Gastroesophageal sphincter (tissue), 4 donors: ENCODE measurements around the gene NACA. TPM values are rescaled to one million over a fixed set of nuclear protein-coding genes. Genes with fewer than 3 reads are reported as not detected.
"Not testable (repeated sequence)": the region's sequence is repeated elsewhere in the genome, so short reads cannot be mapped to it uniquely, and the experiment has no call there.

Experiments
- ATAC-seq: fragments of 150-250 bp; one replicate; pipeline ENCODE4 v1.9.1; 2016; ENCODE audit warnings: mild to moderate bottlenecking, moderate library complexity
- H3K27ac ChIP-seq, 4 donors: fragments of 200-600 bp; sonication (generic) in 3 of 4; 1 replicate in 3 of 4; 2 replicates in 1 of 4; pipeline ENCODE4 v1.5.1; 2016 to 2019
- H3K27me3 ChIP-seq: fragments of 200-600 bp; sonication (generic); one replicate; pipeline ENCODE4 v1.5.1; 2019
- H3K36me3 ChIP-seq, 2 donors: fragments of 200-600 bp; sonication (generic); one replicate each; pipeline ENCODE4 v1.5.1; 2019; ENCODE audit warnings: control low read depth in 1 of 2
- H3K4me1 ChIP-seq, 3 donors: fragments of 200-600 bp; sonication (generic); 1 replicate in 2 of 3; 2 replicates in 1 of 3; pipeline ENCODE4 v1.5.1; 2016 to 2019; ENCODE audit warnings: control low read depth in 2 of 3
- H3K4me3 ChIP-seq, 2 donors: fragments of 200-600 bp; sonication (generic); one replicate each; pipeline ENCODE4 v1.5.1; 2019; ENCODE audit warnings: mild to moderate bottlenecking in 1 of 2, moderate library complexity in 1 of 2
- H3K9me3 ChIP-seq, 3 donors: fragments of 200-600 bp; sonication (generic); one replicate each; pipeline ENCODE4 v1.5.1; 2017 to 2019; ENCODE audit warnings: control low read depth in 2 of 3
- EP300 ChIP-seq: sonication (generic); formaldehyde crosslinking; IDR thresholded peaks from one replicate; pipeline ENCODE4 v1.6.1; 2017; ENCODE audit warnings: antibody characterized with exemption, mild to moderate bottlenecking
- POLR2A ChIP-seq, 2 donors: fragments of 450-650 bp; IDR thresholded peaks; one replicate each; pipeline ENCODE4 v1.6.1; 2017; ENCODE audit warnings: antibody characterized with exemption in 2 of 2, mild to moderate bottlenecking in 2 of 2, moderate library complexity in 1 of 2
- POLR2AphosphoS5 ChIP-seq: sonication (generic); formaldehyde crosslinking; IDR thresholded peaks from one replicate; pipeline ENCODE4 v1.6.1; 2017; ENCODE audit warnings: antibody characterized with exemption
- WGBS, 2 donors: methylation state at CpG; one replicate each; pipeline ENCODE4 v1.1.5; 2018; ENCODE audit warnings: low coverage in 1 of 2; 5-methylcytosine and 5-hydroxymethylcytosine counted together
- total RNA-seq, 4 donors: library from RNA; depleted of rRNA; stranded (reverse); fragments of >200 nt; gene quantifications; one replicate each; pipeline ENCODE4 v1.1.0, GENCODE V29; 2016
- TF ChIP-seq, protein P1 (sequence below), 4 experiments: fragments of 200-600 bp in 2 of 4; fragments of 450-650 bp in 2 of 4; sonication (generic) in 1 of 4; IDR thresholded peaks; one replicate each; pipeline ENCODE4 v1.5.1; 2017 to 2019; ENCODE audit warnings: antibody characterized with exemption in 4 of 4, mild to moderate bottlenecking in 2 of 4, moderate library complexity in 2 of 4

NACA gene
- total RNA-seq, 4 donors from 2014 or later = 1,080 to 1,809 (median 1,519) TPM

DNA sequence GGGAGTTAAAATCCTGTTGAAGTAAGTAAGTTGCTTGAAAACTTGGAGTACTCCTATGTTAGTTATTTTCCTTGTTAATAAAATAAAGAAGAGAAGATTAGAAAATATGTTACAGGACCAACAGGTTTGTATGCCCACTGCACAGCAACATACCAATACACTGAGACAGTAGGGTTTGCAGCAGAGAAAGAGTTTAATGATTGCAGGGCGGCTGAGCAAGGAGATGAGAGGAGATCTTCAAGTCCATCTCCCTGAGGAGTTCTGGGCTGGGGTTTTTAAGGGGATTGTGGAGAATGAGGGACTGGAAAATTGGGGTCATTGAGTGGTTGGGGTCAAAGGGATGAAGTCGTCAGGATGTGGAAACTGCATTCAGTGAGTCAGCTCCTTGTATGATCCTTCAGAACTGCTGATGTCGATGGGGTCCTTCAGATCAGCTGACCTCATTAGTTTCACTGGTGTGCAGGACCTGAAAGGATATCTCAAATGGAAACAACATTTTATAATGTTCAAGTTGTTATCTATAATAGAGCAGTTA, 33.7 kb upstream of the NACA start:
- H3K36me3 ChIP-seq = no peaks in the 10 kb centered on the region
- H3K9me3 ChIP-seq = no peaks in the 10 kb centered on the region
- TF ChIP-seq, protein P1, sequence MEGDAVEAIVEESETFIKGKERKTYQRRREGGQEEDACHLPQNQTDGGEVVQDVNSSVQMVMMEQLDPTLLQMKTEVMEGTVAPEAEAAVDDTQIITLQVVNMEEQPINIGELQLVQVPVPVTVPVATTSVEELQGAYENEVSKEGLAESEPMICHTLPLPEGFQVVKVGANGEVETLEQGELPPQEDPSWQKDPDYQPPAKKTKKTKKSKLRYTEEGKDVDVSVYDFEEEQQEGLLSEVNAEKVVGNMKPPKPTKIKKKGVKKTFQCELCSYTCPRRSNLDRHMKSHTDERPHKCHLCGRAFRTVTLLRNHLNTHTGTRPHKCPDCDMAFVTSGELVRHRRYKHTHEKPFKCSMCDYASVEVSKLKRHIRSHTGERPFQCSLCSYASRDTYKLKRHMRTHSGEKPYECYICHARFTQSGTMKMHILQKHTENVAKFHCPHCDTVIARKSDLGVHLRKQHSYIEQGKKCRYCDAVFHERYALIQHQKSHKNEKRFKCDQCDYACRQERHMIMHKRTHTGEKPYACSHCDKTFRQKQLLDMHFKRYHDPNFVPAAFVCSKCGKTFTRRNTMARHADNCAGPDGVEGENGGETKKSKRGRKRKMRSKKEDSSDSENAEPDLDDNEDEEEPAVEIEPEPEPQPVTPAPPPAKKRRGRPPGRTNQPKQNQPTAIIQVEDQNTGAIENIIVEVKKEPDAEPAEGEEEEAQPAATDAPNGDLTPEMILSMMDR (IDR thresholded peaks at IDR 0.05) = no peak
- TF ChIP-seq EP300 = no peak
- TF ChIP-seq POLR2AphosphoS5 = no peak
- TF ChIP-seq POLR2A (IDR thresholded peaks at IDR 0.05) = no peak
- no peak overlapping the region for H3K4me3 ChIP-seq
- no peaks in the 10 kb centered on the region for H3K27me3 ChIP-seq
- no peak for ATAC-seq
- H3K4me1 ChIP-seq = no peaks in the 10 kb centered on the region
- WGBS, 2 donors = 57 to 58% methylated on average over 2 to 3 of the region's 3 CpGs
- no peak overlapping the region for H3K27ac ChIP-seq

DNA sequence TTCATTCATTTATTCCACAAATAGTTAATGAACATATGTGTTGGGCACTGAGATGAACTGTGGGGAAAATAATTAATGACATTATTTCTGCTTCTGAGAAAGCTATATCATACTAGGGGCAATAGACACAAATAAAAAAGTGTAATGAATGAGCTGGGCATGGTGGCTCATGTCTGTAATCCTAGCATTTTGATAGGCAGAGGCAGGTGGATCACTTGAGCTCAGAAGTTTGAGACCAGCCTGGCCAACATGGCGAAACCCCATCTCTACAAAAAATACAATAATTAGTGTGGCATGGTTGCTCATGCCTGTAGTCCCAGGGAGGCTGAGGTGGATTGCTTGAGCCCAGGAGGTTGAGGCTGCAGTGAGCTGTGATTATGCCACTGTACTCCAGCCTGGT, 32.9 kb upstream of the NACA start:
- not testable (repeated sequence) for H3K9me3 ChIP-seq, H3K36me3 ChIP-seq, ATAC-seq, H3K4me3 ChIP-seq, H3K27ac ChIP-seq, H3K4me1 ChIP-seq, H3K27me3 ChIP-seq
- 100% methylated on average over 1 of the region's 1 CpG for WGBS, 2 donors

DNA sequence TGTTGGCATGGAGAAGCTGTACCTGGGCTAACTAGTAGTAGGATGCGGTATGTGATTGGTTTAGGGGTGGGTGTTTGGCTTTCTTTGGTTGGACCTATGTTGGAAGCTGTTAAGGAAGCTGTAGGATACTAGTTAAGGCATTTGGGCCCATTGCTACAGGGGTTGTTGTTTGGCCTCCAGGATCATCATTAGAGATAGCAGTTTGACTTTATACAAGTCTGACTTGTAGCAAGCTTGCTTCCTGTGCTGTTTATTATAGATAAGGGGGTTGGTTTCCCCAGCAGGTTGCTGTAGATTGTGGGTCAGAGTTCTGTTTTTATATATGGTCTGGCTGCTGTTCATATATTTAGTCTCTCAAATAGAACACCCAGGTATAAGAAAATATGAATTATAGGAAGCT, 28.5 kb upstream of the NACA start:
- H3K4me1 ChIP-seq = peaks cover 0 to 27% (median 6%) of the 10 kb centered on the region in 3 donors
- no peak overlapping the region for H3K4me3 ChIP-seq
- no peaks in the 10 kb centered on the region for H3K9me3 ChIP-seq
- no peaks in the 10 kb centered on the region for H3K27me3 ChIP-seq
- H3K36me3 ChIP-seq = peaks cover 0 to 3% of the 10 kb centered on the region in 2 donors
- 86 to 100% methylated on average over 1 of the region's 1 CpG for WGBS, 2 donors
- TF ChIP-seq EP300 = no peak
- no peak for TF ChIP-seq POLR2AphosphoS5
- TF ChIP-seq, protein P1 (IDR thresholded peaks at IDR 0.05) = no peak
- ATAC-seq = no peak
- no peak overlapping the region for H3K27ac ChIP-seq

DNA sequence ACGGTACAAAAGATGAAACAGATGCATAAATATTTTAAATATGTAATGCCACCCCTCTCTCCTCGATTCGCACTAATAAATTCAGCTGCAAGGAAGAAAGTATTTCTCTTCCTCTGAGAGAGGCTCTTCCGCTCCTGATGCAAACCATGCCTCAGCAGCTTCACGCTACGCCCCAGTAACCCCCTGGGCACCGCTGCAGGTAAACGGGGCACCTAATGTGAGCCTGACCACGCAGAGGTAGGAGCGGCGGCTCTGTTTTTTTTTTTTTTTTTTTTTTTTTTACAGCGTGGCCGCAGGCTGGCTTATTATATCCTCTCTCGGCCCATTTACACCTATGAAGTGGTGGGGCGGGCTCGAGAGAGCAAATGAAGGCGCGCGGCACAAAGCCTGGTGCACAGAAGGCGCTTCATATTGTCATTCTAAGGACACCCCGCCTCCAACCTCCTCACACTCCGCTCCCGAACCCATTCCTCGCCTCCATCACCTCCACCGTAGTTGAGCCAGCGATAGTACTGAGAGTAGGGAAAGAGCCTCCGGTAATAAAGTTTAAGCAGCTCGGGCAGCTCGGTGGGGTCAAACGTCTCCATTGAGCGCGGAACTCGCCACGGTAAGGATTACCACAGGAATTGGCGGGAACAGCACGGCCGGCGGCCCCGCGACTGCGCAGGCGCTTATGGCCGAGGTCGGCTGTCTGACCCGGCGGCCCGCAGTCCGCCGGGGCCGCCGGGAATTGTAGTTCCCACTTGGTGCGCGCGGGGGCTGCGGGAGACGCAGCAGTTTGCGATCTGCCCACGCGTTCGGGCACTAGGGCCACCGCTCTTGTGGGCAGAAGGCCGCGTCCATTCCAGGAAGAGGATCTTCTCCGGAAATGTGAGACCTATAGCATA, 26.9 kb upstream of the NACA start, which contains the start of gene PRIM1:
Gene PRIM1 (minus strand): TSS at position 612 of the 887 bp plus-strand sequence. CDS start 25 bp downstream, at position 587.
- peak; percentile 96 for ATAC-seq
- Histone ChIP-seq H3K4me1 (peaks cover 0 to 27% (median 6%) of the 10 kb centered on the region in 3 donors), H3K4me3 (peak within 1 kb of the TSS; percentile 75 to 97), H3K36me3 (peaks cover 0 to 14% of the 10 kb centered on the region in 2 donors), H3K27ac (peak within 1 kb of the TSS; percentile 32 to 75 (median 68)), H3K27me3 (no peaks in the 10 kb centered on the region), H3K9me3 (no peaks in the 10 kb centered on the region)
- TF ChIP-seq POLR2A (IDR thresholded peaks at IDR 0.05) = peak in 1 of 2 donors; percentile 8
- TF ChIP-seq, protein P1 (IDR thresholded peaks at IDR 0.05) = peak in 3 of 4 experiments; percentile 40 to 61 (median 53)
- peak; percentile 23 for TF ChIP-seq POLR2AphosphoS5
- no peak for TF ChIP-seq EP300
- 0 to 1% methylated on average over 18 to 19 of the region's 64 CpGs for WGBS, 2 donors

DNA sequence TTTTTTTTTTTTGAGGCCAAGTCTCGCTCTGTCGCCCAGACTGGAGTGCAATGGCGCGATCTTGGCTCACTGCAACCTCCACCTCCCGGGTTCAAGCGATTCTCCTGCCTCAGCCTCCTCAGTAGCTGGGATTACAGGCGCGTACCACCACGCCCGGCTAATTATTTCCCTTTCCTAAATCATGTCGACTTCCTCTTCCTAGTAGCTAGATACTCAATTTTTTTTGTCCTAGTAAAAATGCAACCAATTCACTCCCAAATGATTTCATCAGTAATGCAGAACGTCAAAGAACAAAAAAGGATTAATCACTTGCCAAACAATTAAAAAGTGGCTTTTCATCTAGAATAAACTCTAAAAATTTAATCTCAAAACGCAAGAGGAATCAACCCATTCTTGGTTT, 25.5 kb upstream of the NACA start:
- WGBS, 2 donors = 77 to 87% methylated on average over 10 to 13 of the region's 13 CpGs
- peaks cover 0 to 27% (median 6%) of the 10 kb centered on the region in 3 donors for H3K4me1 ChIP-seq
- H3K9me3 ChIP-seq, H3K4me3 ChIP-seq, ATAC-seq, H3K27ac ChIP-seq, H3K27me3 ChIP-seq: not testable (repeated sequence)
- H3K36me3 ChIP-seq = peaks cover 0 to 27% of the 10 kb centered on the region in 2 donors

DNA sequence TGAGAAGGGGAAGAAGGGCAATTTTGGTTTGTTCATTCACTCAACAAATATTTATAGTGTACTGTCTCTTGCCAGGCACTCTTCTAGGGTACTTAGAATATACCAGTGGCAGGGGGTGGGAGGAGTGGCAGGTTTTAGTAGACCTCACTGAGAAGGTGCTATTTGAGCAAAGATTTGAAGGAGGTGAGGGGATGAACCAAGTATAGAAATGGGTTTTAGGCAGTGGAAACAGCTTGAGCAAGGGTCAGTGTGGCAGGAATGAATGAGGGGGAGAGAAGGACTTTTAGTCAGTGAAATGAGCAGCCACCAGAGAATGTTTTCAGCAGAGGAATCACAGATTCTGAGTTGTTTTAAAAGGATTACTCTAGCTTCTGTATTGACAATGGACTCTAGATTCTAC, 24.8 kb upstream of the NACA start:
- Histone ChIP-seq H3K27ac (no peak overlapping the region), H3K36me3 (peaks cover 0 to 34% of the 10 kb centered on the region in 2 donors), H3K4me3 (no peak overlapping the region), H3K9me3 (no peaks in the 10 kb centered on the region), H3K27me3 (no peaks in the 10 kb centered on the region), H3K4me1 (peaks cover 0 to 27% (median 6%) of the 10 kb centered on the region in 3 donors)
- TF ChIP-seq POLR2A (IDR thresholded peaks at IDR 0.05) = no peak
- no peak for TF ChIP-seq POLR2AphosphoS5
- TF ChIP-seq EP300 = no peak
- TF ChIP-seq, protein P1 (IDR thresholded peaks at IDR 0.05) = no peak
- no peak for ATAC-seq
